NB4 (cell line): ENCODE measurements around the gene SGO1.
"Not testable (repeated sequence)": the region's sequence is repeated elsewhere in the genome, so short reads cannot be mapped to it uniquely, and the experiment has no call there.

Experiments used
- CTCF ChIP-seq: IDR thresholded peaks from one replicate; pipeline ENCODE4 v1.5.1; 2012; ENCODE audit warnings: low read depth, low read length
- POLR2A ChIP-seq: IDR thresholded peaks from 2 replicates; pipeline ENCODE4 v1.6.1; 2011; ENCODE audit warnings: mild to moderate bottlenecking; ENCODE audit not compliant: insufficient read length; ENCODE audit errors: extremely low read depth

DNA sequence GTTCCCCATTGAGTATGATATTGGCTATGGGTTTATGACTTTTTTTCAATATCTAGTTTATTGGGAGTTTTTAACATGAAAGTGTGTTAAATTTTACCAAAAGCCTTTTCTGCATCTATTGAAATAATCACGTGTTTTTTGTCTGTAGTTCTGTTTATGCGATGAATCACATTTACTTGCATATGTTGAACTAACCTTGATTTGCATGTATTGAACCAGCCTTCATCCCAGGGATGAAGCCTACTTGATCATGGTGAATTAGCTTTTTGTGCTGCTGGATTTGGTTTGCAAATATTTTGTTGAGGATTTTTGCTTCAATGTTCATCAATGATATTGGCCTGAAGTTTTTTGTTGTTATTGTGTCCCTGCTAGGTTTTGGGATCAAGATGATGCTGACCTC lies 21.9 kb upstream of the SGO1 start:
- not testable (repeated sequence) for TF ChIP-seq CTCF, POLR2A
